ENCODE data around the gene HAUS3. TPM values are rescaled to one million over a fixed set of nuclear protein-coding genes. Genes with fewer than 3 reads are reported as not detected.

Gene HAUS3
- total and polyA plus RNA-seq, 2 experiments from 2014 or later: 21.4 to 36.0 TPM

- TF ChIP-seq, protein P1, sequence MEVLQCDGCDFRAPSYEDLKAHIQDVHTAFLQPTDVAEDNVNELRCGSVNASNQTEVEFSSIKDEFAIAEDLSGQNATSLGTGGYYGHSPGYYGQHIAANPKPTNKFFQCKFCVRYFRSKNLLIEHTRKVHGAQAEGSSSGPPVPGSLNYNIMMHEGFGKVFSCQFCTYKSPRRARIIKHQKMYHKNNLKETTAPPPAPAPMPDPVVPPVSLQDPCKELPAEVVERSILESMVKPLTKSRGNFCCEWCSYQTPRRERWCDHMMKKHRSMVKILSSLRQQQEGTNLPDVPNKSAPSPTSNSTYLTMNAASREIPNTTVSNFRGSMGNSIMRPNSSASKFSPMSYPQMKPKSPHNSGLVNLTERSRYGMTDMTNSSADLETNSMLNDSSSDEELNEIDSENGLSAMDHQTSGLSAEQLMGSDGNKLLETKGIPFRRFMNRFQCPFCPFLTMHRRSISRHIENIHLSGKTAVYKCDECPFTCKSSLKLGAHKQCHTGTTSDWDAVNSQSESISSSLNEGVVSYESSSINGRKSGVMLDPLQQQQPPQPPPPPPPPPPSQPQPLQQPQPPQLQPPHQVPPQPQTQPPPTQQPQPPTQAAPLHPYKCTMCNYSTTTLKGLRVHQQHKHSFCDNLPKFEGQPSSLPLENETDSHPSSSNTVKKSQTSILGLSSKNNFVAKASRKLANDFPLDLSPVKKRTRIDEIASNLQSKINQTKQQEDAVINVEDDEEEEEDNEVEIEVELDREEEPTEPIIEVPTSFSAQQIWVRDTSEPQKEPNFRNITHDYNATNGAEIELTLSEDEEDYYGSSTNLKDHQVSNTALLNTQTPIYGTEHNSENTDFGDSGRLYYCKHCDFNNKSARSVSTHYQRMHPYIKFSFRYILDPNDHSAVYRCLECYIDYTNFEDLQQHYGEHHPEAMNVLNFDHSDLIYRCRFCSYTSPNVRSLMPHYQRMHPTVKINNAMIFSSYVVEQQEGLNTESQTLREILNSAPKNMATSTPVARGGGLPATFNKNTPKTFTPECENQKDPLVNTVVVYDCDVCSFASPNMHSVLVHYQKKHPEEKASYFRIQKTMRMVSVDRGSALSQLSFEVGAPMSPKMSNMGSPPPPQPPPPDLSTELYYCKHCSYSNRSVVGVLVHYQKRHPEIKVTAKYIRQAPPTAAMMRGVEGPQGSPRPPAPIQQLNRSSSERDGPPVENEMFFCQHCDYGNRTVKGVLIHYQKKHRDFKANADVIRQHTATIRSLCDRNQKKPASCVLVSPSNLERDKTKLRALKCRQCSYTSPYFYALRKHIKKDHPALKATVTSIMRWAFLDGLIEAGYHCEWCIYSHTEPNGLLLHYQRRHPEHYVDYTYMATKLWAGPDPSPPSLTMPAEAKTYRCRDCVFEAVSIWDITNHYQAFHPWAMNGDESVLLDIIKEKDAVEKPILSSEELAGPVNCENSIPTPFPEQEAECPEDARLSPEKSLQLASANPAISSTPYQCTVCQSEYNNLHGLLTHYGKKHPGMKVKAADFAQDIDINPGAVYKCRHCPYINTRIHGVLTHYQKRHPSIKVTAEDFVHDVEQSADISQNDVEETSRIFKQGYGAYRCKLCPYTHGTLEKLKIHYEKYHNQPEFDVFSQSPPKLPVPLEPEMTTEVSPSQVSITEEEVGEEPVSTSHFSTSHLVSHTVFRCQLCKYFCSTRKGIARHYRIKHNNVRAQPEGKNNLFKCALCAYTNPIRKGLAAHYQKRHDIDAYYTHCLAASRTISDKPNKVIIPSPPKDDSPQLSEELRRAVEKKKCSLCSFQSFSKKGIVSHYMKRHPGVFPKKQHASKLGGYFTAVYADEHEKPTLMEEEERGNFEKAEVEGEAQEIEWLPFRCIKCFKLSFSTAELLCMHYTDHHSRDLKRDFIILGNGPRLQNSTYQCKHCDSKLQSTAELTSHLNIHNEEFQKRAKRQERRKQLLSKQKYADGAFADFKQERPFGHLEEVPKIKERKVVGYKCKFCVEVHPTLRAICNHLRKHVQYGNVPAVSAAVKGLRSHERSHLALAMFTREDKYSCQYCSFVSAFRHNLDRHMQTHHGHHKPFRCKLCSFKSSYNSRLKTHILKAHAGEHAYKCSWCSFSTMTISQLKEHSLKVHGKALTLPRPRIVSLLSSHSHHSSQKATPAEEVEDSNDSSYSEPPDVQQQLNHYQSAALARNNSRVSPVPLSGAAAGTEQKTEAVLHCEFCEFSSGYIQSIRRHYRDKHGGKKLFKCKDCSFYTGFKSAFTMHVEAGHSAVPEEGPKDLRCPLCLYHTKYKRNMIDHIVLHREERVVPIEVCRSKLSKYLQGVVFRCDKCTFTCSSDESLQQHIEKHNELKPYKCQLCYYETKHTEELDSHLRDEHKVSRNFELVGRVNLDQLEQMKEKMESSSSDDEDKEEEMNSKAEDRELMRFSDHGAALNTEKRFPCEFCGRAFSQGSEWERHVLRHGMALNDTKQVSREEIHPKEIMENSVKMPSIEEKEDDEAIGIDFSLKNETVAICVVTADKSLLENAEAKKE (CRISPR knock-in tag; IDR thresholded peaks at IDR 0.05): no peak
- no peak for TF ChIP-seq REST (IDR thresholded peaks at IDR 0.05; ENCODE audit: unreplicated experiment)
- TF ChIP-seq CREB1 (CRISPR knock-in tag; IDR thresholded peaks at IDR 0.05; ENCODE audit: low read depth): no peak
These were observed 41.3 kb upstream of the HAUS3 start (continued) for GRCh38 chr4:2283199-2283711.

DNA sequence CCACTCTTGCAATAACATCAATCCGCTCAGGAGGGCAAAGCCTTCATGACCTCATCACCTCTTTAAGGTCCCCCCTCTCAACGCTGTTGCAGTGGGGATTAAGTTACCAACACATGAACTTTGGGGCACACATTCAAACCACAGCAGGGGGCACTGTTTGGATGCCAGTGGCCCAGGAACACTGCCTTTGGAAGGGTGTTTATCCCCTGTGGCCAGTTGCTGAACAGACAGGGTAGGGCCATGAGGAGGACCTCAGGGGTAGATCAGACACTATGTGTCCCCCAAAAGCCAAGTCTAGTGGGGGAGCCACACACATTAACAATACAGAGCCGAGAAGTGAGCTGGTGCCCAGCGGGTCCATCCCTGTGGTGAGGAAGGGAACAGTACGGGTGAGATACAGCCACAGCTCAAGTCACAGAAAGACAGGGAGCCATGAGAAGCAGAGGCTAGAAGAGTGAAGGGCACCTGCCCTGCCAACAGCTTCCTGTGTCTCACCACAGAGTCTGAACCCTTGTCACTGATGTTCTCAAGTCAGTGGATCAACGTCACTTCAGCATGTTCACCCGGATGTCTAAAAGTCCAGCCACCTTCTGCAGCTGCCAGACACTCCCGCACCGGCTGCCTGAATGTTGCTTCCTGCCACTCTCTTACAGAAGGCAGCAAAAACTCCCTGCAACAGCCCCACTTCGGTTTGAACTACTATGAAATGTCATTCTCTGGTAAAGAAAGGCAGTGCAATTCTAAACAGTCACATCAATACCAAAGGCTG, 39.8 kb upstream of the HAUS3 start:
- ATAC-seq (peak; percentile 36; the same call in 2 of the 3 replicates), DNase-seq (ENCODE audit: low spot score) (no peak)
- H3K9me3 Mint-ChIP-seq: no peaks in the 10 kb centered on the region

More for the DNA sequence above, 39.8 kb upstream of the HAUS3 start:
- no peak overlapping the region for H3K27ac Mint-ChIP-seq
- H3K27ac ChIP-seq (ENCODE audit: low read depth): no peak overlapping the region
- no peaks in the 10 kb centered on the region for H3K36me3 ChIP-seq (ENCODE audit: insufficient read depth)
- no peaks in the 10 kb centered on the region for H3F3A ChIP-seq (replicated peaks; ENCODE audit: low read depth)
- H3K4me1 ChIP-seq (ENCODE audit: insufficient read depth): no peaks in the 10 kb centered on the region
- H3K79me2 ChIP-seq (replicated peaks; ENCODE audit: insufficient read depth): no peaks in the 10 kb centered on the region
- no peaks in the 10 kb centered on the region for H4K20me1 ChIP-seq (replicated peaks; ENCODE audit: insufficient read depth)
- H3K27me3 ChIP-seq (ENCODE audit: insufficient read depth): no peaks in the 10 kb centered on the region
- no peaks in the 10 kb centered on the region; the same call in 2 of the 3 replicates for H3K36me3 Mint-ChIP-seq (ENCODE audit: low read depth)
- peaks cover 10% of the 10 kb centered on the region for H3K27me3 Mint-ChIP-seq (ENCODE audit: insufficient read depth, low read depth, poor library complexity)
- no peak overlapping the region for H3K4me2 ChIP-seq
- no peak overlapping the region for H2AFZ ChIP-seq
- no peaks in the 10 kb centered on the region for H3K9me2 ChIP-seq (ENCODE audit: insufficient read depth)
- H3K4me3 ChIP-seq: no peak overlapping the region
- H3K4me3 Mint-ChIP-seq: no peak overlapping the region
- no peak for TF ChIP-seq EZH2phosphoT487 (IDR thresholded peaks at IDR 0.05; ENCODE audit: unreplicated experiment)
- peak in 1 of 2 experiments; percentile 31; a peak in 2 of 4 replicates for TF ChIP-seq CTCF (conservative IDR thresholded peaks at IDR 0.05; ENCODE audit: low read depth in 2 of 2)
- TF ChIP-seq ZNF114 (CRISPR knock-in tag; IDR thresholded peaks at IDR 0.05): no peak
- TF ChIP-seq NANOG (IDR thresholded peaks at IDR 0.05; ENCODE audit: borderline replicate concordance): no peak
- H3K4me1 Mint-ChIP-seq: peaks cover 2% of the 10 kb centered on the region; the same call in 2 of the 3 replicates
